ENCODE measurements around the gene XXYLT1. TPM values are rescaled to one million over a fixed set of nuclear protein-coding genes. Genes with fewer than 3 reads are reported as not detected.
A peak's percentile ranks its signal among the peaks of the same experiment; 100 is the strongest.
"Not testable (repeated sequence)": the region's sequence is repeated elsewhere in the genome, so short reads cannot be mapped to it uniquely, and the experiment has no call there.

The XXYLT1 gene
- total RNA-seq, 4 donors from 2014 or later: 5.4 to 18.2 (median 6.9) TPM

- H3K9me3 ChIP-seq: no peaks in the 10 kb centered on the region
- DNase-seq: peak in 2 of 3 donors; percentile 89 to 90
- H3K4me3 ChIP-seq: peak overlapping the region in 1 of 4 donors; percentile 13
- TF ChIP-seq POLR2A (IDR thresholded peaks at IDR 0.05): no peak
- TF ChIP-seq, protein P1, sequence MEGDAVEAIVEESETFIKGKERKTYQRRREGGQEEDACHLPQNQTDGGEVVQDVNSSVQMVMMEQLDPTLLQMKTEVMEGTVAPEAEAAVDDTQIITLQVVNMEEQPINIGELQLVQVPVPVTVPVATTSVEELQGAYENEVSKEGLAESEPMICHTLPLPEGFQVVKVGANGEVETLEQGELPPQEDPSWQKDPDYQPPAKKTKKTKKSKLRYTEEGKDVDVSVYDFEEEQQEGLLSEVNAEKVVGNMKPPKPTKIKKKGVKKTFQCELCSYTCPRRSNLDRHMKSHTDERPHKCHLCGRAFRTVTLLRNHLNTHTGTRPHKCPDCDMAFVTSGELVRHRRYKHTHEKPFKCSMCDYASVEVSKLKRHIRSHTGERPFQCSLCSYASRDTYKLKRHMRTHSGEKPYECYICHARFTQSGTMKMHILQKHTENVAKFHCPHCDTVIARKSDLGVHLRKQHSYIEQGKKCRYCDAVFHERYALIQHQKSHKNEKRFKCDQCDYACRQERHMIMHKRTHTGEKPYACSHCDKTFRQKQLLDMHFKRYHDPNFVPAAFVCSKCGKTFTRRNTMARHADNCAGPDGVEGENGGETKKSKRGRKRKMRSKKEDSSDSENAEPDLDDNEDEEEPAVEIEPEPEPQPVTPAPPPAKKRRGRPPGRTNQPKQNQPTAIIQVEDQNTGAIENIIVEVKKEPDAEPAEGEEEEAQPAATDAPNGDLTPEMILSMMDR (IDR thresholded peaks at IDR 0.05): no peak
- peaks cover 0 to 10% (median 5%) of the 10 kb centered on the region in 4 donors for H3K4me1 ChIP-seq
- no peaks in the 10 kb centered on the region for H3K27me3 ChIP-seq
- H3K27ac ChIP-seq: peak overlapping the region in 2 of 4 donors; percentile 66 to 76
- no peaks in the 10 kb centered on the region for H3K36me3 ChIP-seq
Measured at GRCh38 chr3:195094191-195094921, 176.6 kb downstream of the XXYLT1 start.

- Histone ChIP-seq H3K9me3 (no peaks in the 10 kb centered on the region), H3K36me3 (no peaks in the 10 kb centered on the region), H3K27ac (peak overlapping the region in 2 of 4 donors; percentile 66 to 76), H3K27me3 (no peaks in the 10 kb centered on the region), H3K4me3 (peak overlapping the region in 1 of 4 donors; percentile 13), H3K4me1 (peaks cover 0 to 10% (median 5%) of the 10 kb centered on the region in 4 donors)
- DNase-seq: no peak
- TF ChIP-seq, protein P1 (IDR thresholded peaks at IDR 0.05): no peak
- TF ChIP-seq POLR2A (IDR thresholded peaks at IDR 0.05): no peak
Measured at GRCh38 chr3:195093731-195094130, 177.2 kb downstream of the XXYLT1 start.

DNA sequence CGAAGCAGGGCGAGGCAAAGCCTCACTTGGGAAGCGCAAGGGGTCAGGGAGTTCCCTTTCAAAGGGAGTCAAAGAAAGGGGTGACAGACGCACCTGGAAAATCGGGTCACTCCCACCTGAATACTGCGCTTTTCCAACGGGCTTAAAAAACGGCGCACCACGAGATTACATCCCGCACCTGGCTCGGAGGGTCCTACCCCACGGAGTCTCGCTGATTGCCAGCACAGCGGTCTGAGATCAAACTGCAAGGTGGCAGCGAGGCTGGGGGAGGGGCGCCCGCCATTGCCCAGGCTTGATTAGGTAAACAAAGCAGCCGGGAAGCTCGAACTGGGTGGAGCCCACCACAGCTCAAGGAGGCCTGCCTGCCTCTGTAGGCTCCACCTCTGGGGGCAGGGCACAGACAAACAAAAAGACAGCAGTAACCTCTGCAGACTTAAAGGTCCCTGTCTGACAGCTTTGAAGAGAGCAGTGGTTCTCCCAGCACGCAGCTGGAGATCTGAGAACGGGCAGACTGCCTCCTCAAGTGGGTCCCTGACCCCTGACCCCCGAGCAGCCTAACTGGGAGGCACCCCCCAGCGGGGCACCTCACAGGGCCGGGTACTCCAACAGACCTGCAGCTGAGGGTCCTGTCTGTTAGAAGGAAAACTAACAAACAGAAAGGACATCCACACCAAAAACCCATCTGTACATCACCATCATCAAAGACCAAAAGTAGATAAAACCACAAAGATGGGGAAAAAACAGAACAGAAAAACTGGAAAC, 182.9 kb downstream of the XXYLT1 start:
- H3K4me1 ChIP-seq, H3K9me3 ChIP-seq, DNase-seq, H3K36me3 ChIP-seq, H3K27me3 ChIP-seq, H3K27ac ChIP-seq: not testable (repeated sequence)
- peak overlapping the region in 2 of 4 donors; percentile 26 to 43 for H3K4me3 ChIP-seq

DNA sequence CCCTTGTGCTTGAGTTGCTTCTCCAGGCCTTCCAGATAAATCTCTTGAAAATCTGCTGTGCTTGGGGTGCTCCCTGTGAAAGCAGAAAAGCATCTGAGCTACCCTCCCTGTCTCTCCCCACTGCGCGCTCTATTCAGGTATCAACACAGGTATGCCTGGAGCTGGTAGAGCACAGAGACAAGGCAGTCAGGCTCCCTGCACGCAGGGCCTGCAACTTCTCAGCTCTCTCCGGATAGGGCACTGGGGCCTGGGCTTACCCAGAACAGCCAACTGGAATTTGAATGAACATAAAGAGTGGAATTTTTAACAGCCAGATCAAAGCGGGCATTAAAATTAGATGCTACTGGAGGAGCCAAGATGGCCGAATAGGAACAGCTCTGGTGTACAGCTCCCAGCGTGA, 183.6 kb downstream of the XXYLT1 start:
- H3K9me3 ChIP-seq: no peaks in the 10 kb centered on the region
- no peaks in the 10 kb centered on the region for H3K4me1 ChIP-seq
- TF ChIP-seq, protein P1 (IDR thresholded peaks at IDR 0.05): no peak
- no peak for TF ChIP-seq POLR2A (IDR thresholded peaks at IDR 0.05)
- no peaks in the 10 kb centered on the region for H3K27me3 ChIP-seq
- H3K4me3 ChIP-seq: peak overlapping the region in 2 of 4 donors; percentile 26 to 43
- no peak for DNase-seq
- H3K36me3 ChIP-seq: no peaks in the 10 kb centered on the region
- H3K27ac ChIP-seq: no peak overlapping the region

DNA sequence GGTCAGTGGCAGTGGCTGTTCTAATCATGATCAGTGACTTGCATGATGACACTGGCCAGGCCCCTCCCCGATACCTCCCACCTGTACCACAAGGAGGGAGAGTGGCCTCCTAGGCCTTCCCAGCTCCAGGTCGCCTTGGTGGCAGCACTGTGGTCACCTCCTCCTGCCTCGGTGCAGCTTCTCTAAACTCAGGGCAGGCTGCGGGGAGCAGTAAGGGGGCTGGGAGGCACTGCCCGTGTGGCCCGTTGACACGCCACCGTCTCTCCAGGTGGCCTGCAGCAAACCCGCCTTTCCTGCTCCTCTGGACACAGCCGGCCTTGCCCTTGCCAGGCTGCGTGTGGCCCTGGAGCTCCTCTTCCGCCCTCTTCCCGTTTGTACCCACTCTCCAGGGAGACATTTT, 184.1 kb downstream of the XXYLT1 start:
- Histone ChIP-seq H3K36me3 (no peaks in the 10 kb centered on the region), H3K4me1 (no peaks in the 10 kb centered on the region), H3K27ac (no peak overlapping the region), H3K4me3 (no peak overlapping the region), H3K9me3 (no peaks in the 10 kb centered on the region), H3K27me3 (no peaks in the 10 kb centered on the region)
- TF ChIP-seq, protein P1 (IDR thresholded peaks at IDR 0.05): no peak
- TF ChIP-seq POLR2A (IDR thresholded peaks at IDR 0.05): no peak
- no peak for DNase-seq

DNA sequence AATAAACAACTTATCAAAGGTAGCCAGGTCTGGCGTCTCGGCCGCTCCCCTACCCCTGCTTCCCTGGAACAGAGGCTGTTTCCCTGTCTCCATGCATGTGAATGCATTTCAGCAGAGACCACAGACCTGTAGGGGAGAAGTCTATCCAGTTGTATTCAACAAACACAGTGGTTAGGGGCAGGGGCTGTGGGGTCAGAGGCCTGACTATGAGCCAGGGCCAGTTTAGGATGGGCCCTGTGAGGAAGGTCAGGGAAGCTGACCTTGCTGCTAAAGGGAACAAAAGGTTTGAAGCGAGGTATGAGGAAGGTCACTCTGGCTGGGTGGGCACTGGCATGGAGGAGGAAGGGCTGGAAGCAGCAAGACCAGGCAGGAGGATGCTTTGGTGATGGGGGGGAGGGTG, 184.6 kb downstream of the XXYLT1 start:
- H3K9me3 ChIP-seq: no peaks in the 10 kb centered on the region
- TF ChIP-seq, protein P1 (IDR thresholded peaks at IDR 0.05): no peak
- no peak for TF ChIP-seq POLR2A (IDR thresholded peaks at IDR 0.05)
- no peak overlapping the region for H3K4me3 ChIP-seq
- no peak for DNase-seq
- H3K27me3 ChIP-seq: no peaks in the 10 kb centered on the region
- no peaks in the 10 kb centered on the region for H3K36me3 ChIP-seq
- no peak overlapping the region for H3K27ac ChIP-seq
- no peaks in the 10 kb centered on the region for H3K4me1 ChIP-seq
